GM20000 (cell line): Measurements from ENCODE around the gene HK1.

Experiments
- DNase-seq: peaks from one replicate; pipeline ENCODE4 v3.0.0; 2012; ENCODE audit warnings: low spot score
- TF ChIP-seq, protein P1 (sequence below): IDR thresholded peaks from 2 replicates; pipeline ENCODE4 v1.5.1; 2012; ENCODE audit warnings: mild to moderate bottlenecking, control low read depth; ENCODE audit errors: extremely low read depth, missing control alignments

The HK1 gene

DNA sequence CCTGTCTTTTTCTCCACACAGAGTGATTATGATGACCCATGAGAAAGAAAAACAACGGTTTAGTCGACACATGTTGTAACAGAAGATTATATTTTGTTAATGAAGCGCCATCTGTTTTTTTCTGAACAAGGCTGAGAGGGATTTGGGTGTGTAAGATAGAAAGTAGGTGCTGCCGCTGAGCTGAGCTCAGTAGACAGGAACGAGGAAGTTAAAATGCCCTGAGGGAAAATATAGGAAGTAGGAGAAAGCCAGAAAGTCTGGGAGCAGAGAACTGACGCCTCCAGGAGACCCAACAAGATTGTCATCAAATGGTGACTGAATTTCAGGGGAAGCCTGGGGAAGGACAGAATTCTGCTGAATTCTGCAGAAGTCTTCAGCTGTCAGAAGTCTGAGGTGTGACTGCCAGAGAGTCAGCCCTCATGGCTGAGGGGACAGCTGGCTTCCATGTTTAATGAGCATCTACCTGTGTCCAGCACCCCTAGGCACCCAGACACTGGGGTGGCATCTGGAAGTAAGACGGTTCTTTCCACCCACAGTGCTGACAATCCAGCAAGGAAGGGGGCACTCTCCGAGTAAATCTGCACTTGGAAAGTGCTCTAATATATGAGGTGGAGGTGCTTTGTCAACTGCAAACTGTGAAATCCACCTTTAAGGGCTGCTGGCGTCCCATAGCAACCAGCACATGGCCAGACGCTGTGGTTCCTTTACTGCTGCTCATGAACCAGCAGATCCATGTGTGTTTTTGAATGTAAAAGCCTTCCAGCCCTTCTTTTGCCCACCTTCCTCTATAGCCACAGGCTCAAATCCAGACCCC, 160.4 kb downstream of the HK1 start:
- no peak for DNase-seq
- TF ChIP-seq, protein P1, sequence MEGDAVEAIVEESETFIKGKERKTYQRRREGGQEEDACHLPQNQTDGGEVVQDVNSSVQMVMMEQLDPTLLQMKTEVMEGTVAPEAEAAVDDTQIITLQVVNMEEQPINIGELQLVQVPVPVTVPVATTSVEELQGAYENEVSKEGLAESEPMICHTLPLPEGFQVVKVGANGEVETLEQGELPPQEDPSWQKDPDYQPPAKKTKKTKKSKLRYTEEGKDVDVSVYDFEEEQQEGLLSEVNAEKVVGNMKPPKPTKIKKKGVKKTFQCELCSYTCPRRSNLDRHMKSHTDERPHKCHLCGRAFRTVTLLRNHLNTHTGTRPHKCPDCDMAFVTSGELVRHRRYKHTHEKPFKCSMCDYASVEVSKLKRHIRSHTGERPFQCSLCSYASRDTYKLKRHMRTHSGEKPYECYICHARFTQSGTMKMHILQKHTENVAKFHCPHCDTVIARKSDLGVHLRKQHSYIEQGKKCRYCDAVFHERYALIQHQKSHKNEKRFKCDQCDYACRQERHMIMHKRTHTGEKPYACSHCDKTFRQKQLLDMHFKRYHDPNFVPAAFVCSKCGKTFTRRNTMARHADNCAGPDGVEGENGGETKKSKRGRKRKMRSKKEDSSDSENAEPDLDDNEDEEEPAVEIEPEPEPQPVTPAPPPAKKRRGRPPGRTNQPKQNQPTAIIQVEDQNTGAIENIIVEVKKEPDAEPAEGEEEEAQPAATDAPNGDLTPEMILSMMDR, result no peak

DNA sequence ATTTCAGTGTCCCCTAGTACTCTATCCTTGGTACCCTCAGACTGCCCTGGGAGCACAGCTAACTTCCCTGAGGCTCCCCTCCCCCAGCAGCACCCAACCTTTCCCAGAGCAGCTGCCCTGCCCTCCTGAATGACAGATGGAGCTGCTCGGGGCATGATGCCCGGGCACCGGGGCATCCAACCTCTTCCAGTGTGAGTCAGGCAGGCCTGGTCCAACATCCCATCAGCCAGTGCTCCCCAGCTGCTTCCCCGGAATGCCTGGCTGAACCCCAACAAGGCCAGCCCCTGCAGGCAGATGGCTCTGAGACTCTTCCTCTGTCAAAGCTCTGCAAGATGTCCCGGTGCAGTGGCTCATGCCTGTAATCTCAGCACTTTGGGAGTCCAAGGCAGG, 161.0 kb downstream of the HK1 start:
- DNase-seq, result no peak

DNA sequence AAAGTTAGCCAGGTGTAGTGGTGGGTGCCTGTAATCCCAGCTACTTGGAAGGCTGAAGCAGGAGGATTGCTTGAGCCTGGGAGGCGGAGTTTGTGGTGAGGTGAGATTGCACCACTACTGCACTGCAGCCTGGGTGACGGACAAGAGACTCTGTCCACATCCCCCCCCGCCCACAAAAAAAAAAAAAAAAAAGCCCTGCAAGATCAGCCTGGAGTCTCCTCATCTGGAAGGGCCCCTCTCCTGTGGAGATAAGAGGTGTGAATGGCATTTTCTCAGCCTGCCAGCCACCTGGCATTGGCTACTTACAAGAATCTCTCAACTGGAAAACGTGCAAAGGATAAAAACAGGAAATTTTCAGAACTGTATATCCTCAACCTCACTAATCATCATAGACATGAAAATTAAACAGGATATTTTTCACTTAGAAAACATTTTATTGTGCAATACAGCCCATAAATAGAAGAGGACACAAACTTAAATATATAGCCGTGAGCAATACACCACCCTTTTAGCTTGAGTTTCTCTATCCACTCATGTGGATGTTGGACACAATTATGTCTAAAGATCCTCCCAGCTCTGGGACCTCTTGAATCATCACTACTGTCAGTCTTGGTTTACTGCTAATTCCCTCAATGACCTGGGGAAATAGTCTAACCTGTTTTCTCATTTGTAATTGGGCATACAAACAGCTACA, 161.7 kb downstream of the HK1 start:
- no peak for DNase-seq
- TF ChIP-seq, protein P1, result no peak

More for the DNA sequence above, 161.0 kb downstream of the HK1 start:
- TF ChIP-seq, protein P1, result no peak

DNA sequence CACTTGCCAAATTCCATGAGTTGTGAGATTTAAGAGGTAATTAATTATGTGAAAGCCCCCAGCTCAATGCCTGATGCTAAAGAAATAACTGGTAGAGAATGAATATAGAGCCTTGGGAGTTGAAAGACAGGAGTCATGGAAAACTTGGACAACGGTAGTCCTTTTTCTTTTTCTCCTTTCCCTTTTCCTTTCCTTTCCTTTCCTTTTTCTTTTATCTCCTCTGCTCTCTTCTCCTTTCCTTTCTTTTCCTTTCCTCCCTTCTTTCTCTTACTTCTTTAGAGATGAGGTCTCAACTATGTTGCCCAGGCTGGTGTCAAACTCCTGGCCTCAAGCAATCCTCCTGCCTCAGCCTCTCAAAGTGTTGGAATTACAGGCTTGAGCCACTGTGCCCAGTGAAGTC, 165.1 kb downstream of the HK1 start:
- TF ChIP-seq, protein P1, result no peak
- no peak for DNase-seq

DNA sequence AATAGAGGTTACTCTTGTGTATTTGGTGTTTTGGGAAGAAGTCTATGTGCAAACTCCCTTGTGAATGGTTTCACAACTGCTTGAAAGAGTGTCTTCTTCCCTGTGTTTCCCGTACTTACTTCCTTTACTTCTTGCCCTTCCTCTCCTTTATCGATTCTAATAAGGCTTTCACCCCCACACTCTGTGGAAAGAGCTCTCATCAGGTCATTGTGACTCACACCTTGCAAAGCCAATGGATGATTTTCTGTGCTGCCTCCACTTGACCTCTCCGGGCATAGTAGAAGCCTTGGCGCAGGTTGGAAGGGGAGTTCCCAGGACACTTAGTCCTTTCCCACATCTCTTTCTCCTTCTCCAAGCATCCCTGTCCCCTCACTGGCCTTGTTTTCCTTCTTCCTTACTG, 166.7 kb downstream of the HK1 start:
- no peak for DNase-seq
- TF ChIP-seq, protein P1, result no peak

DNA sequence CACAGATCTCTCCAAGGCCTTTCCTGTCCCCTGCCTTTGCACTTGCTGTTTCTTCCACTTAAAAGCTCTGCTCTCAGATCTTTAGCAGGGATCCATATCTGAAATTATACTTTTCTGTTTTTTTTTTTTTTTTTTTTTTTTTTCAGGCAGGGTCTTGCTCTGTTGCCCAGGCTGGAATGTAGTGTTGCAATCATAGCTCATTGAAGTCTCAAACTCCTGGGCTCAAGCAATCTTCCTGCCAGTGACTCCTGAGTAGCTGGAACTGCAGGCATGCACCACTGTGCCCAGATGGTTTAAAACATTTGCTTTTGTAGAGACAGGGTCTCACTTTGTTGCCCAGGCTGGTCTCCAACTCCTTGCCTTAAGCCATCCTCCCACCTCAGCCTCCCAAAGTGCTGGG, 167.9 kb downstream of the HK1 start:
- DNase-seq, result no peak
- TF ChIP-seq, protein P1, result no peak

DNA sequence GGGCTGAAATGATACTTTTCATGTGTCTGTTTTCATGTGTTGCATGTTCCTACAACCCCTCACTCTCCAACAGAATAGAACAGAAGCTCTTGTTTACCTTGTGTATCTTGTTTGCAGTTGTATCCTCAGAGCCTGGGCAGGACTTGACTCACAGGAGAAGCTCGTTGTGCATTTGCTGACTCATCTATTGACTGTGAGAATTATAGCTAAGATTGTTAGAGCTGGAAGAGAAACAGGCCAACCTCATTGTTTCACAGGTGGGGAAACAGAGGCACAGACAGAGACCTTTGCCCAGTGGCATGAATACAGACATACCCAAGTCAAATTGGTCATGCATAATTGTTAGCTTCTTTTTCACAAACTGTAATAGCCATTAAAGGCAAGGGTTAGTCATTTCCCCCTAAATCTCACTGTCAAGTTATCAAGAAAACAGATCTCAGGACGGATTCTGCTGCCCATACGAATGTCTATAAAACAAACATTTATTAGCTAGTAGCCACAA, 168.4 kb downstream of the HK1 start:
- no peak for DNase-seq
- TF ChIP-seq, protein P1, result no peak
